VCaP (cell line): Measurements from ENCODE around the gene ALLC.

Experiments used
- H3K27ac ChIP-seq: fragments of 450-650 bp; 2 replicates; pipeline ENCODE4 v1.5.1; 2017
- TF ChIP-seq, protein P1 (sequence below): fragments of 450-650 bp; conservative IDR thresholded peaks from 2 replicates; pipeline ENCODE4 v1.5.1; 2017; ENCODE audit warnings: mild to moderate bottlenecking, moderate library complexity

Gene ALLC

GRCh38 chr2:3712424-3712823 lies 54.4 kb downstream of the ALLC start:
- TF ChIP-seq, protein P1, sequence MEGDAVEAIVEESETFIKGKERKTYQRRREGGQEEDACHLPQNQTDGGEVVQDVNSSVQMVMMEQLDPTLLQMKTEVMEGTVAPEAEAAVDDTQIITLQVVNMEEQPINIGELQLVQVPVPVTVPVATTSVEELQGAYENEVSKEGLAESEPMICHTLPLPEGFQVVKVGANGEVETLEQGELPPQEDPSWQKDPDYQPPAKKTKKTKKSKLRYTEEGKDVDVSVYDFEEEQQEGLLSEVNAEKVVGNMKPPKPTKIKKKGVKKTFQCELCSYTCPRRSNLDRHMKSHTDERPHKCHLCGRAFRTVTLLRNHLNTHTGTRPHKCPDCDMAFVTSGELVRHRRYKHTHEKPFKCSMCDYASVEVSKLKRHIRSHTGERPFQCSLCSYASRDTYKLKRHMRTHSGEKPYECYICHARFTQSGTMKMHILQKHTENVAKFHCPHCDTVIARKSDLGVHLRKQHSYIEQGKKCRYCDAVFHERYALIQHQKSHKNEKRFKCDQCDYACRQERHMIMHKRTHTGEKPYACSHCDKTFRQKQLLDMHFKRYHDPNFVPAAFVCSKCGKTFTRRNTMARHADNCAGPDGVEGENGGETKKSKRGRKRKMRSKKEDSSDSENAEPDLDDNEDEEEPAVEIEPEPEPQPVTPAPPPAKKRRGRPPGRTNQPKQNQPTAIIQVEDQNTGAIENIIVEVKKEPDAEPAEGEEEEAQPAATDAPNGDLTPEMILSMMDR = no peak
- no peak overlapping the region for H3K27ac ChIP-seq

- TF ChIP-seq, protein P1 = no peak
These were observed 55.0 kb downstream of the ALLC start for GRCh38 chr2:3712831-3713503.

GRCh38 chr2:3718679-3719078 lies 60.7 kb downstream of the ALLC start:
- TF ChIP-seq, protein P1 = no peak
- no peak overlapping the region for H3K27ac ChIP-seq

More at GRCh38 chr2:3712831-3713503, 55.0 kb downstream of the ALLC start:
- H3K27ac ChIP-seq = no peak overlapping the region

- H3K27ac ChIP-seq = no peak overlapping the region
- TF ChIP-seq, protein P1 = no peak
These were observed 67.0 kb downstream of the ALLC start for GRCh38 chr2:3725002-3725401.

DNA sequence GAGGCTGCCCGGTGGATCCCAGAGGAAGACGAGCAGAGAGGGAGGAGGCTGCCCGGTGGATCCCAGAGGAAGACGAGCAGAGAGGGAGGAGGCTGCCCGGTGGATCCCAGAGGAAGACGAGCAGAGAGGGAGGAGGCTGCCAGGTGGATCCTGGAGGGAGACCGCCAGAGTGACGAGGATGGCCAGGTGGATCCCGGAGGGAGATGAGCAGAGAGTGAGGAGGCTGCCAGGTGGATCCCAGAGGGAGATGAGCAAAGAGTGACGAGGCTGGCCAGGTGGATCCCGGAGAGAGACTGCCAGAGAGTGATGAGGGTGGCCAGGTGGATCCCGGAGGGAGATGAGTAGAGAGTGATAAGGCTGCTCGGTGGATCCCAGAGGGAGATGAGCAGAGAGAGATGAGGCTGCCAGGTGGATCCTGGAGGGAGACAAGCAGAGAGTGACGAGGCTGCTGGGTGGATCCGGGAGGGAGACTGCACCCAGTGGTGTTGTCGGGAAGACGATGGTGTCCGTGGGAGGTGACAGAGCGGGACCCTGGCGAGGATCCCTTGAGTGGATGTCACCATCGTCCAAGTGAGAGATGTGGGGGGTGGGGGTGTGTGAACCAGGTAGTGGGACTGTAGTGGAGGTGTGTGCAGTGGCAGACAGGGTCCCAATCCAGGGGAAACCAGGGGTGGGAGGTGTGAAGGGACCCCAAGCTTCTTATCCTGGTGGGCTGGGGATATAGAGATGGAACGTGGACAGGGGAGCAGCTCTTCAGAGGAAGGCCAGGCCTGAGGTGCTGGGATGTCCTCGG lies 67.7 kb downstream of the ALLC start:
- H3K27ac ChIP-seq = no peak overlapping the region
- TF ChIP-seq, protein P1 = no peak

GRCh38 chr2:3726511-3726910 lies 68.5 kb downstream of the ALLC start:
- H3K27ac ChIP-seq = no peak overlapping the region
- TF ChIP-seq, protein P1 = no peak

DNA sequence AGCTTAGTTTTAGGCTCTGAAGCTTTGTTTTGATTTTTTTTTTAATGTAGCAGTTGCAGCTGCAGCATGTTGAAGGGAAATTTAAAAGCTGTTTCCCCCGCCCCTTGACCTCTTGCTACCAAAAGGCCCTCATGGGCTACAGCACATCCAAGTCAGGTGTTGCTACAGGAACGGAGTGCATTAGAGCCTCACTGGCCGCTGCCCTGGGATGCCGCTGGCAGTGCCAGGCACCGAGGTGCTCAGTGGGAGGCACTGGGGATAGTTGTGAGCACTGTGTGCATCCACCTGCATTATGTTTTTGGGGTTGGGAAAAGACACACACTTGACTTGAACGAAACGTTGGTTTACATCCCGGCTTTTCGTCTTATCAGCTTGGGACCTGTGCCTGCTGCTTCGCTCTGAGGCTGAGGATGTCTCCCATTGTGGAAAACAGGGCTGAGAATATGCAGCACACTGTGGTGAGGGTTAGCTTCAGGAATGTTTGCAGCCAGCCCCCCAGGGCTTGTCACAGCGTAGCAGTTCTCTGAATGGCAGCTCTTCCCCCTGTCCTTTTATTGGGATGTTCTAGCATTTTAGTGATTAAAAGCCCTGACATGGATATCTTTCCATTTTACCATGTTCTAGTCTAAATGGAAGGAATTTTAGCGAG lies 69.5 kb downstream of the ALLC start:
- no peak overlapping the region for H3K27ac ChIP-seq
- TF ChIP-seq, protein P1 = no peak
